Memory B cell (primary cell): ENCODE measurements around the gene LAMC3.
"Not testable (repeated sequence)": the region's sequence is repeated elsewhere in the genome, so short reads cannot be mapped to it uniquely, and the experiment has no call there.

Experiments
- ATAC-seq: fragments of 150-1000 bp; cut with Tn5 transposase; 2 replicates; pipeline ENCODE4 v1.10.0; 2021; ENCODE audit warnings: low read depth, mild to moderate bottlenecking, moderate library complexity
- DNase-seq, 2 donors: peaks; one replicate each; pipeline ENCODE4 v3.0.0; 2022; ENCODE audit warnings: low spot score in 2 of 2
- H3K27ac Mint-ChIP-seq: one replicate; pipeline ENCODE4 v1.8.0; 2022; ENCODE audit warnings: mild to moderate bottlenecking, moderate library complexity, mixed read lengths
- H3K27me3 Mint-ChIP-seq: one replicate; pipeline ENCODE4 v1.8.0; 2022; ENCODE audit warnings: mixed read lengths
- H3K36me3 Mint-ChIP-seq: one replicate; pipeline ENCODE4 v1.8.0; 2022; ENCODE audit warnings: mild to moderate bottlenecking, mixed read lengths
- H3K4me1 Mint-ChIP-seq: one replicate; pipeline ENCODE4 v1.8.0; 2022; ENCODE audit warnings: mixed read lengths
- H3K4me3 Mint-ChIP-seq: one replicate; pipeline ENCODE4 v1.8.0; 2022; ENCODE audit warnings: mild to moderate bottlenecking, moderate library complexity, mixed read lengths
- H3K9me3 Mint-ChIP-seq: one replicate; pipeline ENCODE4 v1.8.0; 2022; ENCODE audit warnings: mixed read lengths

LAMC3 gene

DNA sequence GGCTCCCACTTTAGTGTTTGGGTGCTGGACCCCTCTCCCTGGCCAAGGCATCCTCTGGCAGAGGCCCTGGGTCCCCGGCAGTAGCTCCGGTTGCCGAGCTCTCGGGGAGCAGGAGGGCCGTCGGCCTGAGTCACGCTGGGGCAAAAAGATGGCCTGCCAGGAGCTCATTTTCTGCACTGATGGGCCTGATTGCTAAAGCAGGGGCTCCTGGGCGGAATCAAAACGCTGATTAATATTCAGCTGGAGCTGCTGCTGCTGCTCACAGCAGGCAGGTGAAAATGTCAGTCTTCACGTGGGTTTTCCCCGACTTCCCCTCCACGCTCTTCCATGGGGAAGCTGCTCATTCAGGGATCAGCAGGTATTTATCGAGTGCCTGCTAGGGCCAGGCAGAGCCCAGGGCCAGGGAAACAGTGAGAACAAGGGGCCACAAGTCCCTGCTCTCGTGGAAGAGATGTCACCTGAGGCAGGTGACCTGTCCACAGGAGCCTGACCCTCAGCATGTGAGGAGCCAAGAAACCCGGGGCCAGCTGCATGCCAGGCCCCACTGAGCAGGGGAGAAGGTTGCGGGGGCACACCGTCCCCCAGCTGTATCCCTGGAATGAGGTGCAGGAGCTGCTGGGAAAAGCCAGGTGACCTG, 22.1 kb downstream of the LAMC3 start:
- DNase-seq (no peak), ATAC-seq (no peak)
- Mint-ChIP-seq H3K9me3 (no peaks in the 10 kb centered on the region), H3K36me3 (peaks cover 3% of the 10 kb centered on the region), H3K4me3 (no peak overlapping the region), H3K4me1 (peaks cover 3% of the 10 kb centered on the region), H3K27me3 (peaks cover 13% of the 10 kb centered on the region), H3K27ac (no peak overlapping the region)

DNA sequence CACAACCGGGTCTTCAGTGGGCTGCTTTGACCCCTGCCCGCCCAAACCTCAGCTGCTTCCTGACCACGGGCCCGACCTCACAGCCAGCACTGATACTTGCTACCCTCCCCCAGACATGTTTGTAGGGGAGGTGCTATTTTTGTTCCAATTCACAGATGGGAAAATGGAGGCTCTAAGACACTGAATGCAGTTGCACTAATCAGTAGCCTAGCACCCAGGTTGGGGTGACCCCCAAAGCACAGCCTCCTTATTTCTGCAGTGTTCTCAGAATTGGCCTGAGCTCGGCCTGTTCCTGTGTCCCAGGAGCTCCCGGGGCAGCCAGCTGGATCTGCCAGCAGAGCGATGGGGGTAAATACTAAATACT, 22.6 kb downstream of the LAMC3 start:
- Mint-ChIP-seq H3K4me1 (peaks cover 3% of the 10 kb centered on the region), H3K4me3 (no peak overlapping the region), H3K27ac (no peak overlapping the region), H3K27me3 (peaks cover 13% of the 10 kb centered on the region), H3K9me3 (no peaks in the 10 kb centered on the region), H3K36me3 (peaks cover 3% of the 10 kb centered on the region)
- DNase-seq (no peak), ATAC-seq (no peak)

DNA sequence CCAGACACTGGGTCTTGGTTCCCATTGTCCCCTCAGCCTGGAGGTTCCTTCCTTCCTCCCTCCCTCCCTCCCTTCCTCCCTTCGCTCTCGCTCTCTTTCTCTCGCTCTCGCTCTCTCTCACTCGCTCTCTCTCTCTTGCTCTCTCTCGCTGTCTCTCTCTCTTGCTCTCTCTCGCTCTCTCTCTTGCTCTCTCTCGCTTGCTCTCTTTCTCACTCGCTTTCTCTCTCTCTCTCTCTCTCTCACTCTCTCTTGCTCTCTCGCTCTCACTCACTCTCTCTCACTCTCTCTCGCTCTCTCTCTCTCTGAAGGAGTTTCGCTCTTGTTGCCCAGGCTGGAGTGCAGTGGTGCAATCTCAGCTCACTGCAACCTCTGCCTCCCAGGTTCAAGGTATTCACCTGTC, 23.4 kb downstream of the LAMC3 start:
- Mint-ChIP-seq H3K27me3 (peaks cover 15% of the 10 kb centered on the region), H3K9me3 (no peaks in the 10 kb centered on the region), H3K27ac (no peak overlapping the region), H3K36me3 (peaks cover 3% of the 10 kb centered on the region), H3K4me1 (peaks cover 3% of the 10 kb centered on the region), H3K4me3 (no peak overlapping the region)
- ATAC-seq (no peak), DNase-seq (no peak)

DNA sequence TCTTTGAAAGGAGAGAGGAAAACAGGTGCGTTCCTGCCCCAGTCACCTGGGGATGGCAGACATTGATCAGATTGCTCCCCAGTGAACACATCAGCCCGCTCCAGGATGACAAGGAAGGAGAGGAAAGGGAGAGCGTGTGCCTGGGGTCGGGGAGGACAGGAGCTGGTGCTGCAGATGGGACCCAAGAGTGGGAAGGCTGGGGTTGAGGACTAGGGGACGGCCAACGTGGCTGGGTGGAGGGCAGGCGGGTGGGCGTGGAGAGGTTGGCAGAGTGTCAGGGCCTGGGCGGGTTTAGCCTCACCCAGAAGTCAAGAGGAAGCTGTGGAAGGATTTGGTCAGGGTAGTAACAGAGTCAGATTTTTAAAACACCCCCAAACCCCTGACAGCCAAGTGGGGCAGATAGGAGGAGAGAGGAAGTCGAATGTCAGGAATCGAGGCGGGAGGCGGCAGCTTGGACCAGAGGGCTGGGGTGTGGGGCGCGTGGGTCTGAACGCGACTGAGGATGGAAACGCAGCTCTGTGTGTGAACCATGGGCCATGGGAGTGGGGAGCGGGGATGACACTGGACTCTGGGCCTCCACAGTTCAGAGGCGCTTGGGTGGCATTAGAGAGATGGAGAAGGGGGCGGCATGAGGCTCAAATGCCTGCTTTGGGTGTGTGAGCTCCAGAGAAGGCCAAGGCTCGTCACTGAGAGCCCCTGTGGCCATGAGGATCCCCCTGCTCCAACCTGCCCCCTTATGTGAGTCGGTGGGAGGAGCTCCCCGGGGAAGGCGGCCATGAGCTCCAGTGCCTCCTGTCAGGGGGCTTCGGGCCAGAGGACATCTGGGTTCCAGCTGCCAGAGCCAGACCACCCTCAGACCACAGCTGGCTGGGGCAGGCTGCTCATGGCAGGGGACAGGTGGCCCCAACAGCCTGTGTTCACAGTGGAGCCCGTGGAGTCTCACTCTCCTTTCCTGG, 24.6 kb downstream of the LAMC3 start:
- H3K36me3 Mint-ChIP-seq, result peaks cover 3% of the 10 kb centered on the region
- ATAC-seq, result no peak
- H3K27ac Mint-ChIP-seq, result no peak overlapping the region
- DNase-seq, result no peak
- H3K4me3 Mint-ChIP-seq, result no peak overlapping the region
- peaks cover 20% of the 10 kb centered on the region for H3K27me3 Mint-ChIP-seq
- peaks cover 6% of the 10 kb centered on the region for H3K4me1 Mint-ChIP-seq
- H3K9me3 Mint-ChIP-seq, result no peaks in the 10 kb centered on the region

DNA sequence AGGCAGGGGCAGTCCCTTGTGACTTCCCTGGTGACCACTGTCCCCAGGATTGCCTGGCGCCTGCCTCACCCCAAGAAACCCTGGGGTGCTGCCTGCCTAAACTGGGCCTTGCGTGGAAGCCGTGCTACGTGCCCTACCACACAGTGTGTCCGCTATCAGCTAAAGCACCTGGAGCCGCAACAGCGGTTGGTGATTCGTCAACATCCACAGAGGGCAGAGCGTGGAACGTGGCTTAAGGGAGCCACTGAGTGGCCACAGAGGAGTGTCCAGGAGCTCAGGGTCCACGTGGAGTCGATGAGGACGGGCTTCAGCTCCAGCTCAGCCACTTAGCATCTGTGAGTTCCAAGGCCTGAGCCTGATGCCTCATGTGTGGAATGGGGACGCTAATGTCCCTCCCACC, 25.3 kb downstream of the LAMC3 start:
- ATAC-seq (no peak), DNase-seq (no peak)
- no peaks in the 10 kb centered on the region for H3K9me3 Mint-ChIP-seq
- no peak overlapping the region for H3K27ac Mint-ChIP-seq
- no peak overlapping the region for H3K4me3 Mint-ChIP-seq
- H3K36me3 Mint-ChIP-seq, result peaks cover 3% of the 10 kb centered on the region
- H3K4me1 Mint-ChIP-seq, result peaks cover 6% of the 10 kb centered on the region
- peaks cover 24% of the 10 kb centered on the region for H3K27me3 Mint-ChIP-seq

DNA sequence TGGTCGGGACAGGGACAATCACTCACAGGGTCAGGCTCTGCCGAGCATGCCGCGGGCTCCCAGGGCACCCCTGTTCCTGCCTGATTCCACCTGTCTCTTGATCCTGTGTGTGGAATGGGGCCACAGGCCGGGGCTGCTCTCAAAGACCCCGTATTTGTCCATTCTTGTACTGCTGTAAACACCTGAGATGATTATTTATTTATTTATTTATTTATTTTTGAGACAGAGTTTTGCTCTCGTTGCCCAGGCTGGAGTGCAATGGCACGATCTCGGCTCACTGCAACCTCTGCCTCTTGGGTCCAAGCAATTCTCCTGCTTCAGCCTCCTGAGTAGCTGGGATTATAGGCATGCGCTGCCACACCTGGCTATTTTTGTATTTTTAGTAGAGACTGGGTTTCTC, 25.8 kb downstream of the LAMC3 start:
- H3K4me3 Mint-ChIP-seq, H3K36me3 Mint-ChIP-seq, H3K9me3 Mint-ChIP-seq, ATAC-seq, H3K27ac Mint-ChIP-seq, H3K4me1 Mint-ChIP-seq, DNase-seq: not testable (repeated sequence)
- H3K27me3 Mint-ChIP-seq, result peaks cover 27% of the 10 kb centered on the region

DNA sequence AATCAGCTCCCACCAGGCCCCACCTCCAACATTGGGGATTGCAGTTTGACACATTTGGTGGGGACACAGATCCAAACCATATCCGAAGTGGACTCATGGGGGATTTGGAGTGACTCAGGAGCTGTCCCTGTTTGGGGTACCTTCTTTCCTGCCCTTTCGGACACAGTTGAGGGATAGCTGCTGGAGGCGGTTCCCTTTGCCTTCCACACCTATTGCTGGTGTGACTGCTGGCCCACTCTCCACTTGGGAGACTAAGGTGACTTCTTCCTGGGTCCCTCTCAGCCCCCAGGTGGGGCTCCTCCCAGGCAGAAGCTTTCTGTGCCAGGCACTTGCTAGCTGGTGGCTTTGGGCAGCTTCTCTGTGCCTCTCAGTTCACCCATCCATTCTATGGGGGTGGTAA, 26.6 kb downstream of the LAMC3 start:
- Mint-ChIP-seq H3K9me3 (no peaks in the 10 kb centered on the region), H3K27me3 (peaks cover 27% of the 10 kb centered on the region), H3K36me3 (peaks cover 3% of the 10 kb centered on the region), H3K4me1 (peaks cover 6% of the 10 kb centered on the region), H3K27ac (no peak overlapping the region), H3K4me3 (no peak overlapping the region)
- no peak for DNase-seq
- ATAC-seq, result no peak

DNA sequence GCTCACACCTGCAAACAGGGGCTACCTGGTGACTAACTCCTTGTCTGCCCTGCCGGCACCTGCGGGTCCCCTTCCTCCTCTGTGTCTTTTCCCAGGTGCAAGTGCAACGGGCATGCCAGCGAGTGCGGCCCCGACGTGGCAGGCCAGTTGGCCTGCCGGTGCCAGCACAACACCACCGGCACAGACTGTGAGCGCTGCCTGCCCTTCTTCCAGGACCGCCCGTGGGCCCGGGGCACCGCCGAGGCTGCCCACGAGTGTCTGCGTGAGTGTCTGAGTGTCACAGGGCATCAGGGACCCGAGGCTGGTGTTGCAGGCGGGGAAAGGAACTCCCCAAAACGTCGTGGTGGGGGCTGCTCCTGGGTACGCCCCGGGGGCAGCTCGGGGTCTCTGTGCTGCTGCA, 27.1 kb downstream of the LAMC3 start:
- ATAC-seq, result no peak
- Mint-ChIP-seq H3K36me3 (peaks cover 3% of the 10 kb centered on the region), H3K27me3 (peaks cover 27% of the 10 kb centered on the region), H3K4me1 (peaks cover 6% of the 10 kb centered on the region), H3K27ac (no peak overlapping the region), H3K9me3 (no peaks in the 10 kb centered on the region), H3K4me3 (no peak overlapping the region)
- no peak for DNase-seq

DNA sequence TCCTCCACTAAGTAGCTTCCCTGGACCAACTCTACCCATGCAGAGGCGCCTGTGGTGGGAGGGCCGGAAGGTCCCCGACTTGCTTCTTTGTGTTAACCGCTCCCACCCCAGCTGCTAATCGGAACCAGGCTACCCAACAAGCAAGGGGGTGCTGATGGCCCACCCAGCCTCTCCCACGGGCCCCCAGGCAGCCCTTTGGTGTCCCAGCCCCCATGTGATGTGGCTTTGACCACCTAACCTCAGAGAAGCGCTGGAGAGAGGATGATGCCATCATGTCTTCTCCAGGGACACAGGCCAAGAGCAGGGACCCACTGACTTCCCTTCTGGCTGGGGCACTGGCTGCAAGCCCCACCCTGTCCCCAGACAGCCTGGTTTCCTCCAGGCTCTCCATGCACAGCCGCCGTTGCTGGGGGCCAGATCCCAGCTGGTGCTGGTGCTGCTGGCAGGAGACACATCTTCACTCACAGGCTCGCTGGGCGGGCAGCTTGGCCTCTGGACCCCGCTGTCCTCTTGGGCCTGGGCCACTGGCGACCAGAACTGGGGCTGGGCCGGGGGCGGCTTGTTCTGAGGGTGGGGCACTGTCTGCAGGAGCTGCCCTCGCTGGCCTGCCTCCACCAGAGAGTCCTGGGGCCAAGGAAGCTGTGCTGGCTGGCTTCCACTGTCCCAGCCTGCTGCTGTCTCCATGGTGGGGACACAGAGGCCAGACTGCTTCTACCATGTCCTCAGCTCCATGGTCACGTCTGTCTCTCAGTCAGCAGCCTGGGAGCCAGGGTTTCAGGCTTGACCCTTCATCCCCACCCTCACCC, 27.8 kb downstream of the LAMC3 start:
- Mint-ChIP-seq H3K4me1 (peaks cover 6% of the 10 kb centered on the region), H3K36me3 (peaks cover 3% of the 10 kb centered on the region), H3K4me3 (no peak overlapping the region), H3K27me3 (peaks cover 27% of the 10 kb centered on the region), H3K27ac (no peak overlapping the region), H3K9me3 (no peaks in the 10 kb centered on the region)
- DNase-seq (no peak), ATAC-seq (no peak)

DNA sequence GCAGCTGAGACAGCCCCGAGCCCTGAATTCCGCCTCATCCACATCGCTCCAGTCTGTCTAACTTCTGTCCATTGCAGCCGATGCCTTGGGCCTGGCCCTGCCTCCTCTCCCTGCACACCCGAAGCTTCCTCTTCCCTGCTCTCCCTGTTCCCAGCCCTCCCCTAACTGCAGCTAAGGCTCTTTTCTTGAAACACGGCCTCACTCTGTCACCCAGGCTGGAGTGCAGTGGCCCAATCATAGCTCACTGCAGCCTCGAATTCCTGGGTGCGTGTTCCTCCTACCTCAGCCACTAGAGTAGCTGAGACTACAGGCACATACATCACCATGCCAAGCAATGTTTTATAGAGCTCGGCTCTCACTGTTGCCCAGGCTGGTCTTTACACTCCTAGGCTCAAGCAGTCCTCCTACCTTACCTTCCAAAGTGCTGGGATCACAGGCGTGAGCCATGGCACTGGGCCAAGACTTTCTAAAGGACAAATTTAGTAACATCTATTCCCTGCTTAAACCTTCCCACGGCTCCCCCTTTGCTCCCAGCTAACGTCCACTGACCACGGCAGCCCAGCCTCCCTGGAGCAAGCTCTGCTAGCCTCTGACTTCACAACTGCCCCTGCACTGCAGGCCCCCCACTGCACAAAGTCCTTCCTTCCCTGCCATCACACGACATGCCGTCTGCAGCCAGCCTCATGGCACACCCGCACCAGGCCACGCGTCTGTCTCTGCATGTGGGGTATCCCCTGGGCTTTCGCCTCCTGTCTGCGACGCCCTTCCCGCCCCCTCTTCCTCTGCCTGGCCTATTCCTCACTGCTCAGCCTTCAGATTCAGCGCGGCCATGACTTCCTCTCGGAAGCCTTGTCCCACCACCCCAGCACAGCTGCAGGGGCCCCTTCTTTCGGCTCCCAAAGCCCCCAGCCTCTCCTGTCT, 28.6 kb downstream of the LAMC3 start:
- H3K4me1 Mint-ChIP-seq, result peaks cover 2% of the 10 kb centered on the region
- H3K9me3 Mint-ChIP-seq, result no peaks in the 10 kb centered on the region
- DNase-seq (no peak), ATAC-seq (no peak)
- peaks cover 23% of the 10 kb centered on the region for H3K27me3 Mint-ChIP-seq
- no peak overlapping the region for H3K4me3 Mint-ChIP-seq
- H3K27ac Mint-ChIP-seq, result no peak overlapping the region
- no peaks in the 10 kb centered on the region for H3K36me3 Mint-ChIP-seq

DNA sequence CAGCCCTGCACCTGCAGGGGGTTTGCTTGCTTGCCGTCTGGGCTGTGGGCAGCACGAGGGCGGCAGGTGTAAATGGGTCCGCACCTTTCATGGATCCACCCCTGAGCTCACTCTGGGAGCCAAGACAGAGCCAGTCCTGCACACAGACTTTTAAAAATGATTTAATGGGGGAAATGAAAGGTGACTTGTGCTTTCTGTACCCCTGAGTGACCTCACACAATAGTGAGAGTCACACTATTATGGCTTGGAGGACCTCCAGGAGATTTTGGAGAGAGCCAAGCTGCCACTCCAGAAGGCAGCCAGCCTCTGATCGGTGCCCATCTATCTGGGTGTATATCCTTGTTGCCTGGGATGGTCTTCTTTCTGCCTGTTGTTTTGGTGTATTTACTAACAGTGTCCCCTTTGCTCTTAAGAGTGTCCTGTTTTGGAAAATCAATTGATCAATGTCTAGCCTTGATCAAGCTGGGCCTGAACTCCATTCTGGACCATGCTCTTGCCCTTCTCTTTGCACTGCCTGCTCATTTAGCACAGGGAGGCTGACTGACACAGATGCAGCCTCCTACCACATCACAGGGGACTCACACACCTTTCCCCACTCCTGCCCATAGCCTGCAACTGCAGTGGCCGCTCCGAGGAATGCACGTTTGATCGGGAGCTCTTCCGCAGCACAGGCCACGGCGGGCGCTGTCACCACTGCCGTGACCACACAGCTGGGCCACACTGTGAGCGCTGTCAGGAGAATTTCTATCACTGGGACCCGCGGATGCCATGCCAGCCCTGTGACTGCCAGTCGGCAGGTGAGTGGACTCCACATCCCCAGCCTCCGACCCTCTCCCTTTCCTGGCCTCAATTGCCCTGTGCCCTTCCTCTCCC, 29.5 kb downstream of the LAMC3 start:
- DNase-seq (no peak), ATAC-seq (no peak)
- H3K36me3 Mint-ChIP-seq, result no peaks in the 10 kb centered on the region
- no peaks in the 10 kb centered on the region for H3K9me3 Mint-ChIP-seq
- peaks cover 2% of the 10 kb centered on the region for H3K4me1 Mint-ChIP-seq
- H3K27me3 Mint-ChIP-seq, result peaks cover 18% of the 10 kb centered on the region
- H3K27ac Mint-ChIP-seq, result no peak overlapping the region
- H3K4me3 Mint-ChIP-seq, result no peak overlapping the region

DNA sequence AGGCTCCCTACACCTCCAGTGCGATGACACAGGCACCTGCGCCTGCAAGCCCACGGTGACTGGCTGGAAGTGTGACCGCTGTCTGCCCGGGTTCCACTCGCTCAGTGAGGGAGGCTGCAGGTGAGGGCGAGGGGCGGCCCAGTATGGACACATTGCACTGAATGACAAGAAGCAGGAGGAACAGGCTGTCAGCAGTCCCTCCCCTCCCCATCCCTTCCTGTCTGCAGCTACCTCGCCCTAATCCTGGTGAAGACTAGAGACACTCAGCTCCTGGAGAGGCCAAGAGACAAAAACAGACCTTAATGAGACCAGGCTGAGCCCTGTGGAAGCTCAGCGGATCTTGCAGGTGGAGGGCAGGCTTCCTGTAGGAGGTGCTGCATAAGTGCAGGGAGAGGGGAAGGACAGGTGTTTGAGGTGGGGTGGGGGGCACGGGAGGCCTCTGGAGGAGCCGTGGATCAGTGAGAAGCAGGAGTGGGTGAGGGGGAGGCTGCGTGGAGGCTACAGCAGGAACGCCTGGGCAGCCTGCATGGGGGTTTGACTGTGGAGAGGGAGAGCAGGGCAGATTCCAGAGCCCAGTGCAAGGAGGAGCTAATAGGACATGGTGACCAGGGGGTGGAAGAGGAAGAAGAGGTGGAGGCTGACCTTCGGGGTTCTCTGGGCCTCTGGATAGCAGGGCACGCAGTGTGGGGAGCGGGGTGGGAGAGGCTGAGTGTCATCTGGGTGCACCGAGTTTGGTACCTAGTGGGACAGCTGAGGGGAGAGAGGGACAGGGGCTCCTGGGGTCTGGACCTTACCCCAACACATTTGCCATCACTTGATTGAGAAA, 30.4 kb downstream of the LAMC3 start:
- Mint-ChIP-seq H3K27ac (no peak overlapping the region), H3K36me3 (no peaks in the 10 kb centered on the region), H3K9me3 (no peaks in the 10 kb centered on the region), H3K4me3 (no peak overlapping the region), H3K27me3 (peaks cover 16% of the 10 kb centered on the region), H3K4me1 (peaks cover 2% of the 10 kb centered on the region)
- DNase-seq (no peak), ATAC-seq (no peak)
